ENCODE results near the gene CACFD1. TPM values are rescaled to one million over a fixed set of nuclear protein-coding genes. Genes with fewer than 3 reads are reported as not detected.

The CACFD1 gene
- total and polyA plus RNA-seq, 2 experiments from 2014 or later, result 5.8 to 18.2 TPM

DNA sequence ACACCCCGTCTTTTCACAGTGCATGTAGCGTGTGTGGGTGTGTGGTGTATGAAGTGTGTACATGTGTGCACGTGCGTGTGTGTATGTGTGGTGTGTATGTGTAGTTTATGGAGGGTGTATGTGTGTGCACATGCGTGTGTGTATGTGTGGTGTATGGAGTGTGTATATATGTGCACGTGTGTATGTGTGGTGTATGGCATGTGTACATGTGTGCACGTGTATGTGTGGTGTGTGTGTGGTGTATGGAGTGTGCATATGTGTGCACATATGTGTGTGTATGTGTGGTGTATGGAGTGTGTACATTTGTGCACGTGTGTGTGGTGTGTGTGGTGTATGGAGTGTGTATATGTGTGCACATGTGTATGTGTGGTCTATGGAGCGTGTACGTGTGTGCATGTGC is 51.8 kb downstream of the CACFD1 start:
- peaks cover 11% of the 10 kb centered on the region for H3K27me3 Mint-ChIP-seq (ENCODE audit: insufficient read depth, low read depth, poor library complexity)
- TF ChIP-seq NANOG (IDR thresholded peaks at IDR 0.05; ENCODE audit: borderline replicate concordance), result no peak
- no peak for TF ChIP-seq ZNF331 (CRISPR knock-in tag; IDR thresholded peaks at IDR 0.05; ENCODE audit: low read depth)
- TF ChIP-seq, protein P1, sequence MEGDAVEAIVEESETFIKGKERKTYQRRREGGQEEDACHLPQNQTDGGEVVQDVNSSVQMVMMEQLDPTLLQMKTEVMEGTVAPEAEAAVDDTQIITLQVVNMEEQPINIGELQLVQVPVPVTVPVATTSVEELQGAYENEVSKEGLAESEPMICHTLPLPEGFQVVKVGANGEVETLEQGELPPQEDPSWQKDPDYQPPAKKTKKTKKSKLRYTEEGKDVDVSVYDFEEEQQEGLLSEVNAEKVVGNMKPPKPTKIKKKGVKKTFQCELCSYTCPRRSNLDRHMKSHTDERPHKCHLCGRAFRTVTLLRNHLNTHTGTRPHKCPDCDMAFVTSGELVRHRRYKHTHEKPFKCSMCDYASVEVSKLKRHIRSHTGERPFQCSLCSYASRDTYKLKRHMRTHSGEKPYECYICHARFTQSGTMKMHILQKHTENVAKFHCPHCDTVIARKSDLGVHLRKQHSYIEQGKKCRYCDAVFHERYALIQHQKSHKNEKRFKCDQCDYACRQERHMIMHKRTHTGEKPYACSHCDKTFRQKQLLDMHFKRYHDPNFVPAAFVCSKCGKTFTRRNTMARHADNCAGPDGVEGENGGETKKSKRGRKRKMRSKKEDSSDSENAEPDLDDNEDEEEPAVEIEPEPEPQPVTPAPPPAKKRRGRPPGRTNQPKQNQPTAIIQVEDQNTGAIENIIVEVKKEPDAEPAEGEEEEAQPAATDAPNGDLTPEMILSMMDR (conservative IDR thresholded peaks at IDR 0.05; ENCODE audit: low read depth in 2 of 2), result no peak
- no peak for TF ChIP-seq ZNF114 (CRISPR knock-in tag; IDR thresholded peaks at IDR 0.05)
- no peak for TF ChIP-seq EZH2phosphoT487 (IDR thresholded peaks at IDR 0.05; ENCODE audit: unreplicated experiment)
- TF ChIP-seq, protein P2, sequence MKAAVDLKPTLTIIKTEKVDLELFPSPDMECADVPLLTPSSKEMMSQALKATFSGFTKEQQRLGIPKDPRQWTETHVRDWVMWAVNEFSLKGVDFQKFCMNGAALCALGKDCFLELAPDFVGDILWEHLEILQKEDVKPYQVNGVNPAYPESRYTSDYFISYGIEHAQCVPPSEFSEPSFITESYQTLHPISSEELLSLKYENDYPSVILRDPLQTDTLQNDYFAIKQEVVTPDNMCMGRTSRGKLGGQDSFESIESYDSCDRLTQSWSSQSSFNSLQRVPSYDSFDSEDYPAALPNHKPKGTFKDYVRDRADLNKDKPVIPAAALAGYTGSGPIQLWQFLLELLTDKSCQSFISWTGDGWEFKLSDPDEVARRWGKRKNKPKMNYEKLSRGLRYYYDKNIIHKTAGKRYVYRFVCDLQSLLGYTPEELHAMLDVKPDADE (IDR thresholded peaks at IDR 0.05), result no peak
- TF ChIP-seq EZH2 (IDR thresholded peaks at IDR 0.05; ENCODE audit: low read depth, unreplicated experiment), result no peak
- TF ChIP-seq STAT1 (IDR thresholded peaks at IDR 0.05; ENCODE audit: unreplicated experiment), result no peak
- no peak for TF ChIP-seq POLR2AphosphoS5 (IDR thresholded peaks at IDR 0.05; ENCODE audit: low read depth)
- TF ChIP-seq, protein P3, sequence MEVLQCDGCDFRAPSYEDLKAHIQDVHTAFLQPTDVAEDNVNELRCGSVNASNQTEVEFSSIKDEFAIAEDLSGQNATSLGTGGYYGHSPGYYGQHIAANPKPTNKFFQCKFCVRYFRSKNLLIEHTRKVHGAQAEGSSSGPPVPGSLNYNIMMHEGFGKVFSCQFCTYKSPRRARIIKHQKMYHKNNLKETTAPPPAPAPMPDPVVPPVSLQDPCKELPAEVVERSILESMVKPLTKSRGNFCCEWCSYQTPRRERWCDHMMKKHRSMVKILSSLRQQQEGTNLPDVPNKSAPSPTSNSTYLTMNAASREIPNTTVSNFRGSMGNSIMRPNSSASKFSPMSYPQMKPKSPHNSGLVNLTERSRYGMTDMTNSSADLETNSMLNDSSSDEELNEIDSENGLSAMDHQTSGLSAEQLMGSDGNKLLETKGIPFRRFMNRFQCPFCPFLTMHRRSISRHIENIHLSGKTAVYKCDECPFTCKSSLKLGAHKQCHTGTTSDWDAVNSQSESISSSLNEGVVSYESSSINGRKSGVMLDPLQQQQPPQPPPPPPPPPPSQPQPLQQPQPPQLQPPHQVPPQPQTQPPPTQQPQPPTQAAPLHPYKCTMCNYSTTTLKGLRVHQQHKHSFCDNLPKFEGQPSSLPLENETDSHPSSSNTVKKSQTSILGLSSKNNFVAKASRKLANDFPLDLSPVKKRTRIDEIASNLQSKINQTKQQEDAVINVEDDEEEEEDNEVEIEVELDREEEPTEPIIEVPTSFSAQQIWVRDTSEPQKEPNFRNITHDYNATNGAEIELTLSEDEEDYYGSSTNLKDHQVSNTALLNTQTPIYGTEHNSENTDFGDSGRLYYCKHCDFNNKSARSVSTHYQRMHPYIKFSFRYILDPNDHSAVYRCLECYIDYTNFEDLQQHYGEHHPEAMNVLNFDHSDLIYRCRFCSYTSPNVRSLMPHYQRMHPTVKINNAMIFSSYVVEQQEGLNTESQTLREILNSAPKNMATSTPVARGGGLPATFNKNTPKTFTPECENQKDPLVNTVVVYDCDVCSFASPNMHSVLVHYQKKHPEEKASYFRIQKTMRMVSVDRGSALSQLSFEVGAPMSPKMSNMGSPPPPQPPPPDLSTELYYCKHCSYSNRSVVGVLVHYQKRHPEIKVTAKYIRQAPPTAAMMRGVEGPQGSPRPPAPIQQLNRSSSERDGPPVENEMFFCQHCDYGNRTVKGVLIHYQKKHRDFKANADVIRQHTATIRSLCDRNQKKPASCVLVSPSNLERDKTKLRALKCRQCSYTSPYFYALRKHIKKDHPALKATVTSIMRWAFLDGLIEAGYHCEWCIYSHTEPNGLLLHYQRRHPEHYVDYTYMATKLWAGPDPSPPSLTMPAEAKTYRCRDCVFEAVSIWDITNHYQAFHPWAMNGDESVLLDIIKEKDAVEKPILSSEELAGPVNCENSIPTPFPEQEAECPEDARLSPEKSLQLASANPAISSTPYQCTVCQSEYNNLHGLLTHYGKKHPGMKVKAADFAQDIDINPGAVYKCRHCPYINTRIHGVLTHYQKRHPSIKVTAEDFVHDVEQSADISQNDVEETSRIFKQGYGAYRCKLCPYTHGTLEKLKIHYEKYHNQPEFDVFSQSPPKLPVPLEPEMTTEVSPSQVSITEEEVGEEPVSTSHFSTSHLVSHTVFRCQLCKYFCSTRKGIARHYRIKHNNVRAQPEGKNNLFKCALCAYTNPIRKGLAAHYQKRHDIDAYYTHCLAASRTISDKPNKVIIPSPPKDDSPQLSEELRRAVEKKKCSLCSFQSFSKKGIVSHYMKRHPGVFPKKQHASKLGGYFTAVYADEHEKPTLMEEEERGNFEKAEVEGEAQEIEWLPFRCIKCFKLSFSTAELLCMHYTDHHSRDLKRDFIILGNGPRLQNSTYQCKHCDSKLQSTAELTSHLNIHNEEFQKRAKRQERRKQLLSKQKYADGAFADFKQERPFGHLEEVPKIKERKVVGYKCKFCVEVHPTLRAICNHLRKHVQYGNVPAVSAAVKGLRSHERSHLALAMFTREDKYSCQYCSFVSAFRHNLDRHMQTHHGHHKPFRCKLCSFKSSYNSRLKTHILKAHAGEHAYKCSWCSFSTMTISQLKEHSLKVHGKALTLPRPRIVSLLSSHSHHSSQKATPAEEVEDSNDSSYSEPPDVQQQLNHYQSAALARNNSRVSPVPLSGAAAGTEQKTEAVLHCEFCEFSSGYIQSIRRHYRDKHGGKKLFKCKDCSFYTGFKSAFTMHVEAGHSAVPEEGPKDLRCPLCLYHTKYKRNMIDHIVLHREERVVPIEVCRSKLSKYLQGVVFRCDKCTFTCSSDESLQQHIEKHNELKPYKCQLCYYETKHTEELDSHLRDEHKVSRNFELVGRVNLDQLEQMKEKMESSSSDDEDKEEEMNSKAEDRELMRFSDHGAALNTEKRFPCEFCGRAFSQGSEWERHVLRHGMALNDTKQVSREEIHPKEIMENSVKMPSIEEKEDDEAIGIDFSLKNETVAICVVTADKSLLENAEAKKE (CRISPR knock-in tag; IDR thresholded peaks at IDR 0.05), result no peak
- TF ChIP-seq, protein P4, sequence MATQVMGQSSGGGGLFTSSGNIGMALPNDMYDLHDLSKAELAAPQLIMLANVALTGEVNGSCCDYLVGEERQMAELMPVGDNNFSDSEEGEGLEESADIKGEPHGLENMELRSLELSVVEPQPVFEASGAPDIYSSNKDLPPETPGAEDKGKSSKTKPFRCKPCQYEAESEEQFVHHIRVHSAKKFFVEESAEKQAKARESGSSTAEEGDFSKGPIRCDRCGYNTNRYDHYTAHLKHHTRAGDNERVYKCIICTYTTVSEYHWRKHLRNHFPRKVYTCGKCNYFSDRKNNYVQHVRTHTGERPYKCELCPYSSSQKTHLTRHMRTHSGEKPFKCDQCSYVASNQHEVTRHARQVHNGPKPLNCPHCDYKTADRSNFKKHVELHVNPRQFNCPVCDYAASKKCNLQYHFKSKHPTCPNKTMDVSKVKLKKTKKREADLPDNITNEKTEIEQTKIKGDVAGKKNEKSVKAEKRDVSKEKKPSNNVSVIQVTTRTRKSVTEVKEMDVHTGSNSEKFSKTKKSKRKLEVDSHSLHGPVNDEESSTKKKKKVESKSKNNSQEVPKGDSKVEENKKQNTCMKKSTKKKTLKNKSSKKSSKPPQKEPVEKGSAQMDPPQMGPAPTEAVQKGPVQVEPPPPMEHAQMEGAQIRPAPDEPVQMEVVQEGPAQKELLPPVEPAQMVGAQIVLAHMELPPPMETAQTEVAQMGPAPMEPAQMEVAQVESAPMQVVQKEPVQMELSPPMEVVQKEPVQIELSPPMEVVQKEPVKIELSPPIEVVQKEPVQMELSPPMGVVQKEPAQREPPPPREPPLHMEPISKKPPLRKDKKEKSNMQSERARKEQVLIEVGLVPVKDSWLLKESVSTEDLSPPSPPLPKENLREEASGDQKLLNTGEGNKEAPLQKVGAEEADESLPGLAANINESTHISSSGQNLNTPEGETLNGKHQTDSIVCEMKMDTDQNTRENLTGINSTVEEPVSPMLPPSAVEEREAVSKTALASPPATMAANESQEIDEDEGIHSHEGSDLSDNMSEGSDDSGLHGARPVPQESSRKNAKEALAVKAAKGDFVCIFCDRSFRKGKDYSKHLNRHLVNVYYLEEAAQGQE (IDR thresholded peaks at IDR 0.05; ENCODE audit: unreplicated experiment), result no peak
- TF ChIP-seq CREB1 (CRISPR knock-in tag; IDR thresholded peaks at IDR 0.05; ENCODE audit: low read depth), result no peak
- no peak for TF ChIP-seq JUNB (IDR thresholded peaks at IDR 0.05; ENCODE audit: unreplicated experiment)
- peaks cover 21% of the 10 kb centered on the region for H3K4me1 Mint-ChIP-seq
- H3K27me3 ChIP-seq (ENCODE audit: insufficient read depth), result no peaks in the 10 kb centered on the region
- no peaks in the 10 kb centered on the region for H3K36me3 Mint-ChIP-seq (ENCODE audit: low read depth)
- ATAC-seq, result no peak
- peaks cover 5% of the 10 kb centered on the region; the same call in 1 of the 2 replicates for H3F3A ChIP-seq (replicated peaks; ENCODE audit: low read depth)
- H3K4me2 ChIP-seq, result no peak overlapping the region
- no peak overlapping the region for H3K27ac ChIP-seq (ENCODE audit: low read depth)
- no peaks in the 10 kb centered on the region for H3K9me3 Mint-ChIP-seq
- H4K20me1 ChIP-seq (replicated peaks; ENCODE audit: insufficient read depth), result no peaks in the 10 kb centered on the region
- H3K4me1 ChIP-seq (ENCODE audit: insufficient read depth), result peaks cover 15% of the 10 kb centered on the region
- no peak overlapping the region for H3K4me3 Mint-ChIP-seq
- no peaks in the 10 kb centered on the region for H3K9me2 ChIP-seq (ENCODE audit: insufficient read depth)
- H2AFZ ChIP-seq, result no peak overlapping the region
- no peaks in the 10 kb centered on the region for H3K79me2 ChIP-seq (replicated peaks; ENCODE audit: insufficient read depth)
- H3K36me3 ChIP-seq (ENCODE audit: insufficient read depth), result no peaks in the 10 kb centered on the region
- no peak overlapping the region for H3K27ac Mint-ChIP-seq
- H3K4me3 ChIP-seq, result no peak overlapping the region
- no peak for DNase-seq (ENCODE audit: low spot score)

All from GM23338 (cell line).